IMR-90 (cell line): ENCODE measurements around the gene WWP2. TPM values are rescaled to one million over a fixed set of nuclear protein-coding genes. Genes with fewer than 3 reads are reported as not detected.

Source experiments
- ATAC-seq: fragments of 200-7000 bp; cut with Tn5 transposase; 2 replicates; pipeline ENCODE4 v1.9.1; 2020; ENCODE audit warnings: low read depth, mild to moderate bottlenecking, moderate library complexity
- BruUV-seq: library from RNA; stranded (reverse); fragments of 400-500 nt; replicated peaks from 2 replicates; lab custom pipeline; 2021; lab: Mats Ljungman, UMichigan
- CTCF ChIA-PET: fragments of 300-600 bp; formaldehyde crosslinking; extraction: SDS; loops from one replicate; lab custom pipeline; 2021; ENCODE audit warnings: antibody characterized with exemption; lab: Yijun Ruan, JAX
- POLR2A ChIA-PET: fragments of 300-600 bp; sonication (Branson Sonifier 250); formaldehyde crosslinking; loops from one replicate; lab custom pipeline; 2022; ENCODE audit warnings: antibody characterized with exemption; ENCODE audit not compliant: unreplicated experiment; lab: Charles Lee
- DNase-seq: peaks from one replicate; pipeline ENCODE4 v3.0.0; 2013
- H2AFZ ChIP-seq: replicated peaks from 2 replicates; pipeline ENCODE3; 2013; ENCODE audit warnings: low read length, mild to moderate bottlenecking; ENCODE audit not compliant: poor library complexity
- H2AK5ac ChIP-seq: 2 replicates; pipeline ENCODE4 v1.6.1; 2013; ENCODE audit warnings: low read depth, low read length, inconsistent platforms
- H2AK9ac ChIP-seq: replicated peaks from 2 replicates; pipeline ENCODE3; 2013; ENCODE audit warnings: mild to moderate bottlenecking, low read depth, low read length, moderate library complexity; ENCODE audit not compliant: poor library complexity
- H2BK120ac ChIP-seq: 2 replicates; pipeline ENCODE4 v1.6.1; 2013; ENCODE audit warnings: low read depth, low read length, inconsistent platforms
- H2BK15ac ChIP-seq: 3 replicates; pipeline ENCODE4 v1.6.1; 2013; ENCODE audit warnings: low read depth, low read length, inconsistent platforms
- H2BK20ac ChIP-seq: 2 replicates; pipeline ENCODE4 v1.6.1; 2013; ENCODE audit warnings: low read depth, mild to moderate bottlenecking, inconsistent platforms, low read length, moderate library complexity
- H2BK5ac ChIP-seq: 2 replicates; pipeline ENCODE4 v1.6.1; 2013; ENCODE audit warnings: mild to moderate bottlenecking, low read depth, low read length, inconsistent platforms; ENCODE audit not compliant: poor library complexity, severe bottlenecking
- H3K14ac ChIP-seq: replicated peaks from 2 replicates; pipeline ENCODE4 v1.6.1; 2013; ENCODE audit warnings: low read depth, low read length, inconsistent platforms
- H3K18ac ChIP-seq: 2 replicates; pipeline ENCODE4 v1.6.1; 2013; ENCODE audit warnings: low read depth, low read length, control low read depth
- H3K23ac ChIP-seq: 2 replicates; pipeline ENCODE4 v1.6.1; 2013; ENCODE audit warnings: low read depth, low read length, inconsistent platforms
- H3K27ac ChIP-seq: 2 replicates; pipeline ENCODE4 v1.5.1; 2013; ENCODE audit warnings: mild to moderate bottlenecking, control low read depth, low read length; ENCODE audit not compliant: insufficient read depth
- H3K27me3 ChIP-seq: 2 replicates; pipeline ENCODE4 v1.6.1; 2013; ENCODE audit warnings: low read length; ENCODE audit not compliant: control insufficient read depth, insufficient read depth
- H3K36me3 ChIP-seq: 2 replicates; pipeline ENCODE4 v1.6.1; 2013; ENCODE audit warnings: low read length, mixed read lengths; ENCODE audit not compliant: control insufficient read depth, insufficient read depth
- H3K4ac ChIP-seq: 2 replicates; pipeline ENCODE4 v1.6.1; 2013; ENCODE audit warnings: low read depth, low read length, inconsistent platforms
- H3K4me1 ChIP-seq: 2 replicates; pipeline ENCODE4 v1.6.1; 2013; ENCODE audit warnings: low read length, mixed read lengths; ENCODE audit not compliant: control insufficient read depth, insufficient read depth
- H3K4me2 ChIP-seq: 2 replicates; pipeline ENCODE4 v1.6.1; 2013; ENCODE audit warnings: low read depth, mild to moderate bottlenecking, control low read depth, low read length, moderate library complexity
- H3K4me3 ChIP-seq: 2 replicates; pipeline ENCODE4 v1.5.1; 2013; ENCODE audit warnings: low read depth, mild to moderate bottlenecking, control low read depth, low read length, moderate library complexity; ENCODE audit not compliant: insufficient read depth
- H3K56ac ChIP-seq: 2 replicates; pipeline ENCODE4 v1.6.1; 2013; ENCODE audit warnings: low read length, inconsistent platforms; ENCODE audit not compliant: insufficient read depth; ENCODE audit errors: extremely low read depth
- H3K79me1 ChIP-seq, 2 experiments: 2 replicates each; pipeline ENCODE4 v1.6.1; 2013; ENCODE audit warnings: low read length in 2 of 2, inconsistent platforms in 1 of 2, low read depth in 1 of 2
- H3K9ac ChIP-seq: 2 replicates; pipeline ENCODE4 v1.6.1; 2013; ENCODE audit warnings: low read depth, low read length, control low read depth
- H3K9me1 ChIP-seq: 2 replicates; pipeline ENCODE4 v1.6.1; 2013; ENCODE audit warnings: low read length, inconsistent platforms; ENCODE audit not compliant: insufficient read depth
- H3K9me3 ChIP-seq: 2 replicates; pipeline ENCODE4 v1.6.1; 2013; ENCODE audit warnings: low read length; ENCODE audit not compliant: control insufficient read depth, insufficient read depth
- H4K20me1 ChIP-seq: 2 replicates; pipeline ENCODE4 v1.6.1; 2013; ENCODE audit warnings: low read length, inconsistent platforms; ENCODE audit not compliant: insufficient read depth
- H4K5ac ChIP-seq: 2 replicates; pipeline ENCODE4 v1.6.1; 2013; ENCODE audit warnings: mild to moderate bottlenecking, low read depth, low read length, control low read depth
- H4K8ac ChIP-seq, 2 experiments: 2 replicates each; pipeline ENCODE4 v1.6.1; 2013; ENCODE audit warnings: low read depth in 2 of 2, low read length in 2 of 2, control low read depth in 1 of 2, inconsistent platforms in 1 of 2
- H4K91ac ChIP-seq: 2 replicates; pipeline ENCODE4 v1.6.1; 2013; ENCODE audit warnings: low read depth, low read length, inconsistent platforms; ENCODE audit not compliant: insufficient read depth
- BHLHE40 ChIP-seq: fragments of 150-350 bp; IDR thresholded peaks from 2 replicates; pipeline ENCODE4 v1.6.1; 2016; ENCODE audit warnings: mild to moderate bottlenecking, low read depth, low read length
- CEBPB ChIP-seq: IDR thresholded peaks from 2 replicates; pipeline ENCODE4 v1.6.1; 2012; ENCODE audit warnings: low read depth, low read length, improper control_type of control experiment
- CHD1 ChIP-seq: IDR thresholded peaks from 2 replicates; pipeline ENCODE4 v1.6.1; 2012; ENCODE audit warnings: low read depth, low read length, improper control_type of control experiment
- FOS ChIP-seq: fragments of 150-350 bp; IDR thresholded peaks from 2 replicates; pipeline ENCODE4 v1.6.1; 2016; ENCODE audit warnings: low read depth, low read length
- MAFK ChIP-seq: IDR thresholded peaks from 2 replicates; pipeline ENCODE4 v1.6.1; 2012; ENCODE audit warnings: low read depth, low read length, improper control_type of control experiment
- MAZ ChIP-seq: IDR thresholded peaks from 2 replicates; pipeline ENCODE4 v1.6.1; 2012; ENCODE audit warnings: low read depth, mild to moderate bottlenecking, low read length, improper control_type of control experiment, moderate library complexity, borderline replicate concordance
- MXI1 ChIP-seq: IDR thresholded peaks from 2 replicates; pipeline ENCODE4 v1.6.1; 2012; ENCODE audit warnings: low read depth, mild to moderate bottlenecking, low read length, moderate library complexity, borderline replicate concordance
- NFE2L2 ChIP-seq: fragments of 150-350 bp; IDR thresholded peaks from 2 replicates; pipeline ENCODE4 v1.6.1; 2016; ENCODE audit warnings: low read depth, mild to moderate bottlenecking, low read length
- POLR2A ChIP-seq: IDR thresholded peaks from 2 replicates; pipeline ENCODE4 v1.6.1; 2012; ENCODE audit warnings: mild to moderate bottlenecking, low read depth, low read length
- RAD21 ChIP-seq: IDR thresholded peaks from 2 replicates; pipeline ENCODE4 v1.6.1; 2012; ENCODE audit warnings: low read length, improper control_type of control experiment
- RCOR1 ChIP-seq: IDR thresholded peaks from 2 replicates; pipeline ENCODE4 v1.6.1; 2012; ENCODE audit warnings: mild to moderate bottlenecking, low read length, improper control_type of control experiment; ENCODE audit not compliant: insufficient replicate concordance
- RFX5 ChIP-seq: IDR thresholded peaks from 2 replicates; pipeline ENCODE4 v1.8.0; 2012; ENCODE audit warnings: low read depth, mild to moderate bottlenecking, low read length, moderate library complexity
- SMC3 ChIP-seq: fragments of 150-350 bp; IDR thresholded peaks from 2 replicates; pipeline ENCODE4 v1.6.1; 2016; ENCODE audit warnings: low read depth, mild to moderate bottlenecking, antibody characterized with exemption, low read length, moderate library complexity
- USF2 ChIP-seq: fragments of 150-350 bp; IDR thresholded peaks from 2 replicates; pipeline ENCODE4 v1.6.1; 2017; ENCODE audit warnings: mild to moderate bottlenecking, antibody characterized with exemption, low read length, low read depth
- WGBS, 2 experiments: methylation state at CpG; one replicate each; pipeline versions ENCODE4 v1.1.5 to v1.1.7; 2013; ENCODE audit warnings: missing lambda C conversion rate in 2 of 2; ENCODE audit not compliant: insufficient read length in 1 of 2; ENCODE audit errors: extremely low coverage in 2 of 2; 5-methylcytosine and 5-hydroxymethylcytosine counted together
- dilution Hi-C: fragments of 300-500 bp; cut with HindIII; formaldehyde crosslinking; loops from one replicate; pipeline ENCODE4 v1.14.3; 2018; ENCODE audit warnings: low sequenced_read_pairs; ENCODE audit not compliant: unreplicated experiment
- in situ Hi-C: fragments of 300-500 bp; cut with MboI; formaldehyde crosslinking; loops from 3 replicates; pipeline ENCODE4 v1.14.3; 2019; ENCODE audit warnings: low sequenced_read_pairs, inconsistent platforms, mixed read lengths
- intact Hi-C: fragments of 100-400 bp; cut with micrococcal nuclease; formaldehyde crosslinking; loops from 2 replicates; pipeline ENCODE4 v1.10.0; 2022
- polyA plus RNA-seq, 3 experiments: library from polyadenylated mRNA; depleted of rRNA; stranded (reverse); fragments of >200 nt; gene quantifications; 2 replicates each; pipeline ENCODE4 v1.2.3, GENCODE V29; 2012; ENCODE audit warnings: low replicate concordance in 1 of 3
- total RNA-seq: library from RNA; depleted of rRNA; stranded (reverse); fragments of >200 nt; gene quantifications from 2 replicates; pipeline ENCODE4 v1.2.3, GENCODE V29; 2012

The WWP2 gene
- total and polyA plus RNA-seq, 2 of the 4 experiments (the other 2 are of a cell fraction) = 12.7 to 13.7 TPM

GRCh38 chr16:69830534-69831211 is 68.5 kb downstream of the WWP2 start:
- BruUV-seq = no TSS peak
- Histone ChIP-seq H2BK15ac (peak overlapping the region; percentile 59; the same call in 1 of the 3 replicates), H3K36me3 (0 out of 2 replicates have a peak, but pooled peaks cover 1% of the 10 kb centered on the region), H3K9ac (0 out of 2 replicates have a peak overlapping the region, but pooled peaks have one; percentile 20), H3K4me3 (no peak overlapping the region), H2BK20ac (peak overlapping the region; percentile 51), H2AK9ac (peak overlapping the region; percentile 17), H4K8ac (peak overlapping the region in 1 of 2 experiments; percentile 79; a peak in 3 of 4 replicates), H3K27me3 (no peaks in the 10 kb centered on the region), H3K18ac (peak overlapping the region; percentile 65), H3K27ac (peak overlapping the region; percentile 64; the same call in 1 of the 2 replicates), H3K4me1 (peaks cover 20% of the 10 kb centered on the region), H3K4ac (peak overlapping the region; percentile 75), H3K9me1 (peaks cover 16% of the 10 kb centered on the region), H3K14ac (peak overlapping the region; percentile 77), H4K20me1 (peaks cover 4% of the 10 kb centered on the region; the same call in 1 of the 2 replicates), H2AK5ac (peak overlapping the region; percentile 68; the same call in 1 of the 2 replicates), H3K23ac (peak overlapping the region; percentile 70), H4K5ac (peak overlapping the region; percentile 94), H4K91ac (peak overlapping the region; percentile 38), H2BK5ac (peak overlapping the region; percentile 52), H2BK120ac (peak overlapping the region; percentile 76), H3K4me2 (peak overlapping the region; percentile 6), H3K79me1 (peaks cover 3 to 23% of the 10 kb centered on the region in 2 experiments), H2AFZ (peak overlapping the region; percentile 74), H3K9me3 (no peaks in the 10 kb centered on the region), H3K56ac (peak overlapping the region; percentile 4; the same call in 1 of the 2 replicates)
- no CpG with 5 or more reads among the region's 10 CpGs for WGBS, 2 experiments
- in situ Hi-C loops (no loop called here), intact Hi-C loops (loop anchor here (5.0 kb wide), 1 partner anchor 72 kb away; no protein-coding TSS in a partner anchor), dilution Hi-C loops (no loop called here)
- ChIA-PET CTCF (no interaction called here), POLR2A (no interaction called here)
- DNase-seq = peak; percentile 28
- TF ChIP-seq RAD21 = no peak
- TF ChIP-seq POLR2A = no peak
- no peak for TF ChIP-seq FOS
- TF ChIP-seq CEBPB = no peak
- TF ChIP-seq BHLHE40 = no peak
- TF ChIP-seq CHD1 = no peak
- TF ChIP-seq USF2 = no peak
- TF ChIP-seq NFE2L2 = no peak
- no peak for TF ChIP-seq MAFK
- no peak for TF ChIP-seq SMC3
- no peak for TF ChIP-seq RFX5
- no peak for TF ChIP-seq MXI1
- no peak for TF ChIP-seq MAZ
- TF ChIP-seq RCOR1 = no peak
- ATAC-seq = peak; percentile 65
